NCI-H128 (cell line): ENCODE data around the gene ATP6V0B.

Source experiments
- DNase-seq: peaks from one replicate; lab custom pipeline; 2025; ENCODE audit not compliant: unreplicated experiment; lab: John Stamatoyannopoulos, UW

Gene ATP6V0B

DNA sequence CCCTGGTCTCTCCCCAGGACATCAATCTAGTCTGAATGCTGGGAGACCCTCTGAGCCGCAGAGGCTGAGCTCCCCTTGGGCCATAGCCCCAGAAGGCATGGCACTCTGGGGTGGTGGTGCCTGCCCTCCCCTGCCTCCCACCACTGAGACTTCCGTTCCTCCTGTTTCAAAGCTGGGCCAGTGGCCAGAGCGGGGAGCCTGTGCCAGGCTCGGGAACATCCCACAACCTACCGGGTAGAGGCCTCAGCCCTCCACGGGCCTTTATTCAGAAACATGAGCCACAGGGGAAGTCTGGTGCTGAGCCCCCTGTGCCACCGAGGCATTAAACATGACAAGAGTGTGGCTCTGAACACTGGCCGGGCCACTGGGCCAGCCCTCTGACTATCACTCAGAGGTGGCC lies 24.7 kb downstream of the ATP6V0B start:
- no peak for DNase-seq

DNA sequence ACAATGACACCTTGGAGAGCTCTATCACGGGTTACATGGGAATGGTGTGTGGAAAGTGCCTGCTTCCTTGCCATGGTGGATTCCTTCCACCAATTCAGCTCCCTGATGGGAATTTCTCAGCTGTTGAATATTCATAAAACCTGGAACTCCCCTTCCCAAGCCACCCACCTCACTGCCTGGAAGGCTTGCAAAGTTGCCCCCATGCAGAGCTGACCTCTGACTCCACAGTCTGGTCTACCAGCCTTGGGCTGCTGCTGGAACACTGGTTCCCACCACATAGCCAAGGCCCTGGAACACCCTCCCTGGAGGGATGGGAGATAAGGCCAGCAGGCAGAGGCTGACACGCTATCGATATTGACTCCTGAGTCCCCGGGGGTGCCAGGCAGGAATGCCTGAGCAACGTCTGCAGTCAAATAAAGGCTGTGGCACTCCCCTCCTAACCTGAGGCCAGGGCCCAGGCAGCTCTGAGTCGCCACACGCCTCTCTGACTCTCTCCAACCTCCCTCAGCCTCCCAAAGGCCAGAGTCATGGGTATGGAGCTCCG lies 25.4 kb downstream of the ATP6V0B start:
- no peak for DNase-seq

DNA sequence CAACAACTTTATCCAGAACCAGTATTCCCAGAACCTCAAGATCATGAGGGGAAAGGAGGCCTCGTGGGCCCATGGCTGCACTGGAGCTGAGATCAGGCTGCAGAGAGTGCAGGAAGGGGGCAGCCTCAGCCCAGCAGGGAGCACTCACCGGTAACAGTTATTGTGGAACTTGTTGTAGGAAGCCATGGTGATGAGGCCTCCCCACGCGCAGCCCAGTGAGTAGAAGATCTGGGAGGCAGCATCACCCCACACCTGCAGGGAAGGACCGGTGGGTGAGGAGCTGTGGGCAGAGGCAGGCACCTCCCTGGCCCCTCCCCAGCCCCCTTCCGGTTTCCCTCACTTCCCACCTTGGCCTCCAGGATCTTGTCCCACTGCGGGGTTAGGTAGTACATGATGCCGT lies 27.4 kb downstream of the ATP6V0B start:
- DNase-seq, result no peak

DNA sequence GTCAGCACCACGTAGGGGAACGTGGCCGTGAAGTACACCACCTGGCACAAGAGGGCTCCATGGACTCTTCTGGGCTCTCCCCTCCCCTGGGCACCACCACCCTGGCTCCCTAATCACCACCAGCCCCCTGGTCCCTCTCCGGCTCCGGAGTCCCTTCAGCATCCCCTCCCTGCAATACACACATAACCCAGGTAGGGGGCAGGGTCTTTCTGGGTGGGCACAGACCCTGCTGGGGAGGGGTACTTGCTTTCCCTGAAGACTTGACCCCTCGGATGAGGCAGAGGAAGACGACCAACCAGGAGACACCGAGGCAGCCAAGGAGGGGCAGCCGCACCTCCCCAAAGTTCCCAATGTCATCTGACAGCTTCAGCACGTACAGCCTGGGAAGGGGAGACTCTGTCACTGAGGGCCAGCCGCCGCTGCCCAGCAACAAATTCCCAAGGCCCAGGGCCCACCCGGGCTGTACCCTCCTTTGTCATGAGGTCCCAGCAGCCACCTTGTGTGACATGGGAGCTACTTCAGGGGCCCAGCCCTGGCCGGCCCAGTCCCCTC lies 27.9 kb downstream of the ATP6V0B start:
- no peak for DNase-seq

DNA sequence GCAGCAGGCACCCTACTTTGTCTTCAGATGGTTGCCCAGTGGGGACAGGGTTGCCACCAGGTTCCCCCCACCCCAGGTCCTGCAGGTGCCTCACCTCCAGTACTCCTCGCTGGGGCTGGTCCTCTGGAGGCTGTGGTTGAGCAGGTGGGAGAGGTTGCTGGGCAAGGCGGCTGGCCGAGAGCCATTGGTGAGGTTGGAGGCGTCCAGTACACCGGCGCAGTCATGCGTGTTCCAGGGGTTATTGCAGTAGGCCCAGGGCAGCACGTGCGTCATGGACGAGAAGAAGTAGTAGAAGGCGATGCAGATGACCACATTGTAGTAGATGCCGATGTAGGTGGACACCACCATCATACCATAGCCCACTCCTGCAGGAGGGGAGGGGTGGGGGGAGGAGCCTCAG lies 33.5 kb downstream of the ATP6V0B start:
- no peak for DNase-seq

DNA sequence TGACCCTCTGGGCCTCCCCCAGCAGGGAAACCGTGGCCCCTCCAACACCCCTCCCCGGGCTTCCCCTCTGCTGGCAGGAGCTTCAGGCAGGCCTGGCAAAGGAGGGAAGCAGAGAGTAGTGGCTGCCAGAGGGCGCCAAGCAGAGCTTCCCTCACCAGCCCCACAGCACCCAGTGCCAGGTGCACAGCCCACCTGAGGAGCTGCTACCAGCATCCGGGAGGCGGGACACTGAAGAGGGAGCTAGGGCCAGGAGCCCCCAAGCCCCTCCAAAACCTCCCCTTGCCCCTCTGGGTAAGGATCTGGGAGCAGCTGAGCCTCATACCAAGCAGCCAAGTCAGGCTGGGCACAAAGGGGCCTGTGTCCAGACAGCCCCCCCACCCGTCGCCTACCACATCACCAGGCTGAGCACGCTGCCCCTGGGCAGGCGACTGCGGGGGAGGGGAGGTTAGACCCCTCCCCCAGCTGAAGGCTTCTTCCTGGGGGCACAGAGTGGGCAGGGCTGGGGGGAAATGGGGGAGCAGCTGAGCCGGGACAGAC lies 36.2 kb downstream of the ATP6V0B start:
- DNase-seq, result no peak

DNA sequence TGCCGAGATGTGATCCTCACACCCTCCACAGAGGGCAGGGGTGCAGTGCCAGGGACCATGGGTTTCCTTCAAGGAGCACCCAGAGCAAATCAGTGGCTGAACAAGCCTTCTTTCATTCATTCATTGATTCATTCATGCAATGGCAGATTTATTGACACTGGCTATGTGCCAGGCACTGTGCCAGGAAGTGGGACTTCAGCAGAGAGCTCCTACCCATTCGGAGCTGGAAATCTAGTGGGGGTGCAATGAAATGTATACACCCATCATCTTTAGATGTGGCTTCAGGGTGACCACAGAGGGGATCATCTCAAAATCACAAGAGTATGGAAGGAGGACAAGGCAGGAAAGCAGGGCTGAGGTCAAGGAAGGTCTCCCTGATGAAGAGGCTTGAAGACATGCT lies 37.6 kb downstream of the ATP6V0B start:
- no peak for DNase-seq

DNA sequence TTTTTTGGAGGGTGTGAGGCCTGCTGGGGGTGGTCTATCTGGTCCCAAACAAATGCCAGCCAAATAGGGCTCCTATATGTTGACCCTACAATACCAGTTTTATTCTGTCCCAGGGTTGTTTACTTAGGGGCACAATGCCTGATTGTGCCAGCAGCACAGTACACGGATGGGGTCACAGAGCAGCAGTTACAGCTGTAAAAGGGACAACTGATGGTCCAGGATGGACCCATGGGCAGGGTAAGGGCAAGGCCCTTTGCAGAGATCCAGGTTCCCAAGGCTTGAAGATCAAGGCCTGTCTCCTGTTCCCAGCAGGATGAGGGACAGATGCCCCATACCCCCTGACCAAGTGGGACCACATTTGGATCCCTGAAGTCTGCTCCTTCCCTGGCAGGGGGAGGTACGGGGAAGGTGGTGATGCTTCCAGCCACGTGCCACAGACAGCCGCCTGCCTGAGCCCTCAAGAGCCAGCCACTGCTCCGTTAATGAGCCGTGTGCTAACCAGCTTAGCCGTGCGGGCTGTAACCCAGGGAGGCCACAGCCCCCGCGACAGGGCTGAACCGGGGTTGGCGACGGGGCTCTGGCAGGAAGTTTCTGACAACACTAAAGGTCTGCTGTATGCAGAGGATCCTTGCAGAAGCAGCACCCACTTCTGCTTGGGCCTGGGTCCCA lies 38.3 kb downstream of the ATP6V0B start:
- DNase-seq, result no peak

DNA sequence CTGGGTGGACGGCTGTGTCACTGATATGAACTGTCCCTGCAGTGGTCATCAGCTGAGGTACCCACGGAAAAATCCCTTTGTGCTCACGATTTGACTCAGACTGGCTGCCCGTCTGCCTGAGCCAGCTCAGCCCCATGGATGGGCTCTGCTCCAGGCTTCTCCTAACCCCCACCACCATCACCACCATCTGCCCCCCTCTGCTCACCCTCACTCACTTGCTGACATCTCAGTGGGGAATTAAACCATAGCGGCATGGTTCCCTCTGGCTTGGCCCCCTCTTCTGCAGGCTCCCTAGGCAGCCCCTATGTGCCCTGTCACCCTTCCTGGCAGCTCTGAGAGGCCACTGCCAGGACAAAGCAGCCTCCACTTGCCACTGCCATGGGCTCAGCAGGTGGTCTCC lies 39.2 kb downstream of the ATP6V0B start:
- DNase-seq, result no peak

DNA sequence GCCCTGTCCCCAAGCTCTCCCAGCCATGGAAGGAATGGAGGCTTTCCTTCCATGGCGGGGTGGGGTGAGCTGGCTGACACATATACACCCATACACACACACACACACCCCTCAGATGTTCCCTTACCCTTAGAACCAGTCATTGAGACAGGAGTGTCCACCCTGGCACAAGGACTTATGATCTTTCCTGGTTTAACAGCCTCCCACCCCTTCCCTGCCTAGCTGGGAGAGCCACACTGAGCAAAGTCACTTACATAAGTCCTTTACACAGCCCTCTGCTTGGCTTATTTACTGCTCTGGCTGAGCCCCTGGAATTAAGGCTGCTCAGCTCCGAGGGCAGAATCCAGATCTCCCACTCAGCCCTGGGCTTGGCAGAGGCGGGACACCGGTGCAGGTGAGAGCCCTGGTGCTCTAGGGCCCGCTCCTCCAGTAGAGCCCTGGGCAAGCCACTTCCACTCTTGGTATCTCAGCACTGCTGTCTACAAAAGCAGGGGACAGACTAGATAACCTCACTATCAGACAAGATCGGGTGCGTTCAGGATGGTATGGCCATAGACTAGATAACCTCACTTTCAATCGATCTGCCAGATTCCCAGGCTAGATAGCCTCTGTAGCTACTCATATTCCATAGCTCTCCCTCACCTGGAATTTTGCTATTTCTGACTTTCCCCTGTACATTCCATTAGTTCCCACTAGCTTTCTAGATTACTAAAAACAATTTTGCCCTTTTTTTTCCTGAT lies 39.8 kb downstream of the ATP6V0B start:
- DNase-seq, result no peak

DNA sequence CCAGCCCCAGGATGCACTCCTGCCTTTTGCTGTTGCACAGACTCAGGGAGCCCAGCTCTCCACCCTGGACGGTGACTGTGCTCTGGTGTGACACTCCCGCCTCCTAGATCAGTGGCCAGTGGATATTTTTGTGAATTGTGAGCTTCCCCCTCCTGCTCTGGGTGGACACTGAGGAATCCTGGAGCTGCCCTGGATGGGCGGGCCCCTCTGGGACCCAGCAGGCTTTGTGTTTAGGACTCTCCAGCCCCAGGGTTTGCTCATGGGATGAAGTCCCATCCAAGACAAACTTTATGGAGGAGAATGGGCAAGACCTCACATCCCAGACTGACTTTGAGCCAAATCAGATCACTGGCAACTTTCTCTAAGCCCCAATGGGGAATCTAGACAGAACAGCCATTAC lies 40.4 kb downstream of the ATP6V0B start:
- no peak for DNase-seq

DNA sequence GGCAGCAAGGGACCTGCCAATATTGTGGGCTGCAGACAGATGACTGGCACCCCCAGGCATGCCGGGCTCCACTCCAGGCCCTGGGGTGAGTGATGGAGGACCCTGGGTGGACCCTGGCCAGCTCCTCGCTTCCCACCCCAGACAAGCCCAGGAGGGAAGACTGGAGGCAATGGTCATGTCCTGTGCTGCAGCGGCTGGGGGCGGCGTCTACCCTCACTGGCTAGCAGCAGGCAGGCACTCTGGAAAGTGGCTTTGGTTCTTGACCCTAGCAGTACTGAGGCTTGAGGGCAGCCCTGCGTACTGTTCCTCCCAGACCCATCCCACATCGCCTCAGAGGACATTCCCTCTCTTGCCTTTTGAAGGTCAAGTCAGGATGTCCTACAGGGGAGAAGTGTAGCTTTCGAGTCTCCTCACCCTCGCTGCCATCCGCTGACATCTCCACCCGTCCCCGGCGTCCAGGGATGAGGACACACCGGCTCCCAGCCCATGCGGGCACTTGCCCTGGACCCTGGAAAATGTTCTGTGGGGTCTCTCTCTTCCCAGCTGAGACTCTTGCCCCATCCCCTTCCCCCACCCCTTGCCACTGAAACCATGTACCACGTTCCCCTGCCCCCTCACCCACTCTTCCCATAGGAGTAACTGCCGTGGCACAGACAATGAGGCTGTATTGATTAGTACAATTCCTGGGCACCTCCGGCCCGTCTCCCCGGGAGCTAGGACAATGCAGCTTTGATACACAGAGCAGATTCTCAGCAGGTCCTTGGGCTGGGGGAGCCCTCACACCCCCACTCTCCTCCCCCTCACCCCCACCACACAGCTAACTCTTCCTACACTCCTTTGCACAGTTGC lies 41.5 kb downstream of the ATP6V0B start:
- DNase-seq, result no peak

DNA sequence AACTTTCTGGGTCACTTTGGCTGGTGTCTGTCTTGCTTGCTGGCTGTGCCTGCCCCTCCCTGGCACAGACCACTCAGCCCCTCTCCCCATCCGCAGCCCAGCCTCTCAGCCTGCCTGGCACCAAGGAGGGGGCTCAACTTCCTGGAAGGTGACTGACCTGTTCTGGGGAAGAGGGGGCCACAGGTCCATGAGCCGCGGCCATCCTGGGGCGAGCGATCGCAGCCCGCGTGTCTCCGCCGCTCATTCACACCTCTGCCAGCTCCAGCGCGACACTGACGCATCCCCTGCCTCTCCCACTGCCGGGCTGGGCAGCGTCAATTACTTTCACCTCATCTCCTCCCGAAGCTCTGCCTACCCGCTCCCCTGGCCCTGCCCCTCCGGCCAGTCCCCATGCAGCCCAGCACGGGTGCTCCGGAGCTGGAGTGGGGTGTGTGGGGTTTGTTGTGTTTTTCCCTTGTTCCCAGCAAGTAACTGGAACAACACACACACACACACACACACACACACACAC lies 42.2 kb downstream of the ATP6V0B start:
- no peak for DNase-seq

DNA sequence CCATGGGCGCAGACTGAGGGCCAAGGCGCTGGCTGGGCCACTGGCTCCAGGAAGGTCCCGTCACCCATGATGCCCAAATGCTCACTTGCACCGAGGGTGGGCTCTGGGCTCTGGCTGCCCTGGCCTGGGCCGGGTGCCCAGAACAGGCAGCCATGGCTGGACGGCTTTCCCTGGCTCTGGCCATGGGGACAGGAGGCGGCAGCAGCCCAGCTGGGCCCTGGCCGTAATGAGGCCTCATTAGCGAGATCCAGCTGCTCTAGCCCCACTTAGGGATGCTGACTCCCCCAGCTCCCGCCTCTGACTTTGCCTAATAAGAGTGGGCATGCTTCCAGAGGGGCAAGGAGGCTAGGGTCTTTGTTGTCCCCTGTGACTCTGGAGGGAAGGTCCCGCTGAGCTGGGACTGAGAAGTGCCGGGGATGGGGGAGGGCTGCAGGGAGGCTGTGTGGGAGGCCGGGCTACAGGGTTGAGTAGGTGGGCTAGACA lies 44.7 kb downstream of the ATP6V0B start:
- DNase-seq, result no peak

DNA sequence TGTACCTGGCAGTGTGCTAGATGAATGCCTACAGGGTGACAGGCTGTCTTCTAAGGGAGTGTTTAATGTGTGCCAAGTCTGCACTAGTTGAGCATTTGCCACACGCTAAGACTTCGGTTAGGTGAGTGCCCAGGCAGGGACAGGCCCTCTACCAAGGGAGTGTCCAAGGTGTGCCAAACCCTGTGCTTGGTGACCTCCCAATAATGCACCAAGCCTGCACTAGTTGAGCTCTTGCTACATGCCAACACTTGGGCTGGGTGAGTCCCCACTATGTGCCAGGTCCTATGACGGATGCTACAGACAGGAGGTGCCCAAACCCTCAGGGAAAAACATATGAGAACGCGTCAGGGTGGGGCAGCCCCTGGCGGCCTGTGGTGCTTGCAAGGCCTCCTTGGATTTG lies 45.7 kb downstream of the ATP6V0B start:
- DNase-seq, result no peak

DNA sequence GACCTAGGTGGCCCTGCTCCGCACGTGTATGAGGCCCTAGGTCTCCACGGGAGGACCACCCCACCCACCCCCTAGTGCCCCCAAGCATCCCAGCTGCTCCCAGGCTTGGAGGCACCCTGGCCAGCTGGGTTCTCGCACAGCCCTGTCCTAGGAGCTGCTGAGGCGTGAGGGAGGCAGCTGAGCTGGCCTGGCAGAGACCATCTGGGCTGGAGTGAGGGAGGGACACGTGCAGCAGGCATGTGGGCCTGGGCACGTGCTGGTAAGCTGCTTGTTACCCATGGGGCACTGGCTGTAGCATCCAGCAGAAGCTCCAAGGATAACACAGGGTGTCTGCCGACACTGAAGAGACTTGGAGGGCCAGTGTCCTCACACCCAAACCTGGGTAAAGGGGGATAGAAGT lies 46.4 kb downstream of the ATP6V0B start:
- DNase-seq, result no peak

DNA sequence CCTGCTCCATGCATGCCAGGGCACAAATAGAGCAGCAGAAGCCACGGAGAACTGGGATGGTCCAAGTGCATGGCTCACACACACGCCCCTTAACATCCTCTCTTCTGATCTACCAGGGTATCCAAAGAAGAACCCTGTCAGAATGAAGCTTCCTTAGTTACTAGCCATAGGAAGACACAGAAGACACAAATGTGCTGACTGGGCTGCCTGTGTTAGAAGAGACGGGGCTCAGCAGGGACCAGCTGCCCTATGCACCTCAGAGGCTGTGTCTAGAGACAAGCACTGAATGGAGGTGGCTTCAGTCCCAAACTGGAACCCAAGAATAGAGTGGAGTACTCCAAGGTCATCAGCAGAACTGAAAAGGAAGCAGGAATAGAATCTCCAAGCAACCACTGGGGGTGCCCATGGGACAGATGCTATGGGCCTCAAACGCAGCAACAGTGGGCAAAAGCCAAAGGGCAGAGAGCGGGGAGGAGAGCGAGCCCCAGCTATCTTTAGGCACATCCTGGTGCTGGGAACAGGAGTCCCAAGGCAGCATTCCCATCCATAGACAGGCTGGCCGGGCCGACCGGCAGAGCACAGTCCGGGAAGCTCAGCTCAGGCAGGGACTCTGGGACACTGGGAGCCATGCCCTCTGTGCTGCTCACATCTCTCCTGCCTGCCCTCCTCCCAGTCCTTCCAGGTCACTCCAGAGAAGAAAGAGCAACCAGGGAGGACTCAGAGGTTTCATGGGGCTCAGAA lies 47.0 kb downstream of the ATP6V0B start:
- DNase-seq, result no peak

DNA sequence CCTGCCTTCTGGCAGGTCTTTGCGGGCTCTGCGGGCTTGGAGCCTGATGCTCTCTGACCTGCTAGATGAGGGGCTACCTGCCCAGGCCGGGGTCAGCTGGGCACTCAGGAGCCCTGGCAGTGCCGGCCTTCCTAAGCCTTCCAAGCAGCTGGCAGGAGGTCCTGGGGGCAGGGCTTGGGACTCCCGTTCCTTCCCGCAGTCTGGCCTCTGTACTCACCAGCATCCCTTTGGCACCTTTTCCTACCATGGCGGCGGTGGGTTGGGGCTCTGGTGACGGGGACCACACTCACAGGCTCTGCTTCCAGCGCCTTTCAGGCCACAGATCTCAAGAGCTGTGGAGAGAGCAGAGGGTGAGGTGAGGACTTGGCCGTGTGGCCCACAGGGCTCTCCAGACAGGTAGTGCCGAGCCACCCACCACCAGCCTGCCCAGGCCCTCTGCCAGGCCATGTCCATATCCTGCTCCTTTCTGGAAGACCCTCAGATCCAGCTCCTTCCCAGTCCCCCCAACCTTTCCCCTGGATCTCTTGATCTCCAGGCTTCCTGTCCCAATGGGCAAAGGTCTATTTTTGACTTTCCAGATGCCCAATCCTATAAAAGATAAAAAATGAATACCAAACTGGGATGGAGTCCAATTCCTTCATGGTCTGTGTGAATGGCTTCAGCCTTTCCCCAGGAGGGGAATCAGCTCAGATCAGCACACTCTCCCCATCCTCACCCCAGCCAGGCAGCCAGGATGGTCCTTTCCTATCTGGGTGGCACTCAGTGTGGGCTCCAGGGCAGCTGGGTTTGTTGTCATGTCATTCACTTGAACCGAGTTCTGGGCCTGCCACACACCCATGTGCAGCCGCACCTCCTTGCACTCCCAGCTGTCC lies 49.5 kb downstream of the ATP6V0B start:
- no peak for DNase-seq

DNA sequence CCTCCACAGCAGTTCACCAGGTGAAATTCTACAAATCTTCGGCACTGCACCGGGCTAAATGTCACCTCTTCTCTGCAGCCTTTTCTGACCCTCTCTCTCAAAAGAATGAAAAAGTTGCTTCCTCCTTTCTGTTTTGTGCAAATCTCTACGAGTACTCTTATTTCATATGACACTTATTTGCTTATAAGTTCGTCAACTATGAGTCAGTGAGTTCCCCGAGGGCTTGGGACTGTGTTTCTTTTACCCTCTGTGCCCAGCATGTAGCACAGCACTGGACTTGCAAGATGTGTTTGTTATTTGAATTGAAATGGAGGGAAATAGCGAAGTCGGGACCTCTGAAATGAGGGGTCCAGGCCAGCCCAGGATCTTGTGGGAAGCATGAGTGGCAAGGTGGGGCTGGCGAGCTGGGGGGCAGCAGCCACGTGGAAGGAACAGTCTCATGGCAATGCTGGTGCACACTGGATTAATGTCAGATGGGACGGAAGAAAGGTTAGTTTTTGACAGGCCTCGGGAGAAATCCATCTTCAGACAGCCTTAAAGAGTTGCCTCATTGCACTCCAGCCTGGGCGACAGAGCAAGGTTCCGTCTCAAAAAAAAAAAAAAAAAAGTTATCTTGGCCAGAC lies 50.3 kb downstream of the ATP6V0B start:
- no peak for DNase-seq
